NB4 (cell line): ENCODE measurements around the gene MRPL28.

Source experiments
- CTCF ChIP-seq: IDR thresholded peaks from one replicate; pipeline ENCODE4 v1.5.1; 2012; ENCODE audit warnings: low read depth, low read length
- MAX ChIP-seq: IDR thresholded peaks from 2 replicates; pipeline ENCODE4 v1.6.1; 2011; ENCODE audit warnings: low read depth, low read length
- POLR2A ChIP-seq: IDR thresholded peaks from 2 replicates; pipeline ENCODE4 v1.6.1; 2011; ENCODE audit warnings: mild to moderate bottlenecking; ENCODE audit not compliant: insufficient read length; ENCODE audit errors: extremely low read depth

- TF ChIP-seq POLR2A (no peak), CTCF (no peak), MAX (no peak)
Observed at GRCh38 chr16:349211-349610, 21.1 kb downstream of the MRPL28 start.
